H7 (cell line): ENCODE data around the gene IL1RAPL2. TPM values are rescaled to one million over a fixed set of nuclear protein-coding genes. Genes with fewer than 3 reads are reported as not detected.

ENCODE experiments used
- DNase-seq: peaks from one replicate; pipeline ENCODE4 v3.0.0; 2012
- H3K27me3 ChIP-seq: 2 replicates; pipeline ENCODE4 v1.6.0; 2011; ENCODE audit warnings: mild to moderate bottlenecking, low read length; ENCODE audit not compliant: control insufficient read depth, insufficient read depth
- H3K36me3 ChIP-seq: replicated peaks from 2 replicates; pipeline ENCODE4 v1.5.1; 2011; ENCODE audit warnings: low read length; ENCODE audit not compliant: control insufficient read depth, insufficient read depth
- H3K4me3 ChIP-seq: 2 replicates; pipeline ENCODE4 v1.5.1; 2011; ENCODE audit warnings: low read depth, mild to moderate bottlenecking, control low read depth, low read length, moderate library complexity; ENCODE audit not compliant: insufficient read depth
- total RNA-seq: library from RNA; depleted of rRNA; stranded (reverse); fragments of >200 nt; shearing (Covaris generic); gene quantifications from 2 replicates; pipeline ENCODE4 v1.2.3, GENCODE V29; 2014

Gene IL1RAPL2
- total RNA-seq, 1 experiment from 2014 or later: 0.03 TPM

GRCh38 chrX:105701310-105702052, 1135.5 kb downstream of the IL1RAPL2 start:
- H3K27me3 ChIP-seq: no peaks in the 10 kb centered on the region
- no peak overlapping the region for H3K4me3 ChIP-seq
- DNase-seq: peak; percentile 3
- no peaks in the 10 kb centered on the region for H3K36me3 ChIP-seq

- no peak for DNase-seq
- Histone ChIP-seq H3K4me3 (no peak overlapping the region), H3K27me3 (no peaks in the 10 kb centered on the region), H3K36me3 (no peaks in the 10 kb centered on the region)
Measured at GRCh38 chrX:105703876-105704275, 1137.9 kb downstream of the IL1RAPL2 start.

GRCh38 chrX:105706041-105706440, 1140.0 kb downstream of the IL1RAPL2 start:
- Histone ChIP-seq H3K4me3 (no peak overlapping the region), H3K36me3 (no peaks in the 10 kb centered on the region), H3K27me3 (no peaks in the 10 kb centered on the region)
- DNase-seq: no peak

- Histone ChIP-seq H3K36me3 (no peaks in the 10 kb centered on the region), H3K27me3 (no peaks in the 10 kb centered on the region), H3K4me3 (no peak overlapping the region)
- DNase-seq: no peak
Measured at GRCh38 chrX:105711805-105712204, 1145.8 kb downstream of the IL1RAPL2 start.

GRCh38 chrX:105715746-105716145, 1149.7 kb downstream of the IL1RAPL2 start:
- Histone ChIP-seq H3K36me3 (no peaks in the 10 kb centered on the region), H3K27me3 (no peaks in the 10 kb centered on the region), H3K4me3 (no peak overlapping the region)
- no peak for DNase-seq

- no peak overlapping the region for H3K4me3 ChIP-seq
- H3K36me3 ChIP-seq: no peaks in the 10 kb centered on the region
- no peaks in the 10 kb centered on the region for H3K27me3 ChIP-seq
- no peak for DNase-seq
Measured at GRCh38 chrX:105723966-105724735, 1158.2 kb downstream of the IL1RAPL2 start.

GRCh38 chrX:105725228-105725627, 1159.2 kb downstream of the IL1RAPL2 start:
- DNase-seq: no peak
- Histone ChIP-seq H3K4me3 (no peak overlapping the region), H3K36me3 (no peaks in the 10 kb centered on the region), H3K27me3 (no peaks in the 10 kb centered on the region)

GRCh38 chrX:105738162-105738561, 1172.2 kb downstream of the IL1RAPL2 start:
- no peak for DNase-seq
- Histone ChIP-seq H3K4me3 (no peak overlapping the region), H3K36me3 (no peaks in the 10 kb centered on the region), H3K27me3 (no peaks in the 10 kb centered on the region)

GRCh38 chrX:105744291-105744690, 1178.3 kb downstream of the IL1RAPL2 start:
- no peak overlapping the region for H3K4me3 ChIP-seq
- no peaks in the 10 kb centered on the region for H3K36me3 ChIP-seq
- DNase-seq: no peak
- H3K27me3 ChIP-seq: no peaks in the 10 kb centered on the region

GRCh38 chrX:105744946-105745345, 1178.9 kb downstream of the IL1RAPL2 start:
- Histone ChIP-seq H3K36me3 (no peaks in the 10 kb centered on the region), H3K27me3 (no peaks in the 10 kb centered on the region), H3K4me3 (no peak overlapping the region)
- no peak for DNase-seq

GRCh38 chrX:105745863-105746262, 1179.9 kb downstream of the IL1RAPL2 start:
- DNase-seq: no peak
- Histone ChIP-seq H3K27me3 (no peaks in the 10 kb centered on the region), H3K4me3 (no peak overlapping the region), H3K36me3 (no peaks in the 10 kb centered on the region)

GRCh38 chrX:105752338-105752956, 1186.4 kb downstream of the IL1RAPL2 start:
- Histone ChIP-seq H3K36me3 (no peaks in the 10 kb centered on the region), H3K4me3 (no peak overlapping the region), H3K27me3 (no peaks in the 10 kb centered on the region)
- no peak for DNase-seq

- H3K27me3 ChIP-seq: no peaks in the 10 kb centered on the region
- H3K4me3 ChIP-seq: no peak overlapping the region
- no peak for DNase-seq
- H3K36me3 ChIP-seq: no peaks in the 10 kb centered on the region
Measured at GRCh38 chrX:105753411-105753810, 1187.4 kb downstream of the IL1RAPL2 start.

GRCh38 chrX:105754286-105754964, 1188.4 kb downstream of the IL1RAPL2 start:
- no peaks in the 10 kb centered on the region for H3K27me3 ChIP-seq
- H3K4me3 ChIP-seq: no peak overlapping the region
- DNase-seq: no peak
- H3K36me3 ChIP-seq: no peaks in the 10 kb centered on the region
